ENCODE data around the gene MAST4.

Gene MAST4

GRCh38 chr5:66595756-66596635 is at the start of gene MAST4:
Gene MAST4, plus strand, starts transcription at chr5:66596393. Its CDS starts 263 bp downstream, at chr5:66596656.
- peak; percentile 92 for DNase-seq (ENCODE audit: low spot score)

- DNase-seq (ENCODE audit: low spot score) = no peak
Measured at GRCh38 chr5:66546541-66546940, 49.7 kb upstream of the MAST4 start.

- DNase-seq (ENCODE audit: low spot score) = no peak
Measured at GRCh38 chr5:66551338-66551737, 44.9 kb upstream of the MAST4 start.

GRCh38 chr5:66551945-66552344 is 44.2 kb upstream of the MAST4 start:
- no peak for DNase-seq (ENCODE audit: low spot score)

- DNase-seq (ENCODE audit: low spot score) = no peak
Measured at GRCh38 chr5:66553368-66553912, 42.8 kb upstream of the MAST4 start.

- DNase-seq (ENCODE audit: low spot score) = no peak
Measured at GRCh38 chr5:66553916-66554575, 42.1 kb upstream of the MAST4 start.

GRCh38 chr5:66554884-66555283 is 41.3 kb upstream of the MAST4 start:
- DNase-seq (ENCODE audit: low spot score) = no peak

GRCh38 chr5:66558560-66558959 is 37.6 kb upstream of the MAST4 start:
- DNase-seq (ENCODE audit: low spot score) = no peak

GRCh38 chr5:66560371-66560770 is 35.8 kb upstream of the MAST4 start:
- no peak for DNase-seq (ENCODE audit: low spot score)

- no peak for DNase-seq (ENCODE audit: low spot score)
Measured at GRCh38 chr5:66561256-66561990, 34.8 kb upstream of the MAST4 start.

GRCh38 chr5:66565878-66566277 is 30.3 kb upstream of the MAST4 start:
- DNase-seq (ENCODE audit: low spot score) = no peak

GRCh38 chr5:66567474-66567873 is 28.7 kb upstream of the MAST4 start:
- no peak for DNase-seq (ENCODE audit: low spot score)

GRCh38 chr5:66570201-66570600 is 26.0 kb upstream of the MAST4 start:
- DNase-seq (ENCODE audit: low spot score) = no peak

- DNase-seq (ENCODE audit: low spot score) = no peak
Measured at GRCh38 chr5:66573733-66574132, 22.5 kb upstream of the MAST4 start.

- no peak for DNase-seq (ENCODE audit: low spot score)
Measured at GRCh38 chr5:66582499-66583165, 13.6 kb upstream of the MAST4 start.

- DNase-seq (ENCODE audit: low spot score) = no peak
Measured at GRCh38 chr5:66585291-66585690, 10.9 kb upstream of the MAST4 start.

GRCh38 chr5:66587771-66588170 is 8.4 kb upstream of the MAST4 start:
- DNase-seq (ENCODE audit: low spot score) = no peak

- peak; percentile 69 for DNase-seq (ENCODE audit: low spot score)
Measured at GRCh38 chr5:66596636-66597182, 516 bp downstream of the MAST4 start.

- no peak for DNase-seq (ENCODE audit: low spot score)
Measured at GRCh38 chr5:66597183-66597757, 1.1 kb downstream of the MAST4 start.

GRCh38 chr5:66602621-66603020 is 6.4 kb downstream of the MAST4 start:
- no peak for DNase-seq (ENCODE audit: low spot score)

- no peak for DNase-seq (ENCODE audit: low spot score)
Measured at GRCh38 chr5:66603164-66603563, 7.0 kb downstream of the MAST4 start.
